ENCODE data around the gene TBCC. TPM values are rescaled to one million over a fixed set of nuclear protein-coding genes. Genes with fewer than 3 reads are reported as not detected.
"Not testable (repeated sequence)": the region's sequence is repeated elsewhere in the genome, so short reads cannot be mapped to it uniquely, and the experiment has no call there.

The TBCC gene
- total and polyA plus RNA-seq, 2 experiments from 2014 or later, result 47.4 to 67.1 TPM

DNA sequence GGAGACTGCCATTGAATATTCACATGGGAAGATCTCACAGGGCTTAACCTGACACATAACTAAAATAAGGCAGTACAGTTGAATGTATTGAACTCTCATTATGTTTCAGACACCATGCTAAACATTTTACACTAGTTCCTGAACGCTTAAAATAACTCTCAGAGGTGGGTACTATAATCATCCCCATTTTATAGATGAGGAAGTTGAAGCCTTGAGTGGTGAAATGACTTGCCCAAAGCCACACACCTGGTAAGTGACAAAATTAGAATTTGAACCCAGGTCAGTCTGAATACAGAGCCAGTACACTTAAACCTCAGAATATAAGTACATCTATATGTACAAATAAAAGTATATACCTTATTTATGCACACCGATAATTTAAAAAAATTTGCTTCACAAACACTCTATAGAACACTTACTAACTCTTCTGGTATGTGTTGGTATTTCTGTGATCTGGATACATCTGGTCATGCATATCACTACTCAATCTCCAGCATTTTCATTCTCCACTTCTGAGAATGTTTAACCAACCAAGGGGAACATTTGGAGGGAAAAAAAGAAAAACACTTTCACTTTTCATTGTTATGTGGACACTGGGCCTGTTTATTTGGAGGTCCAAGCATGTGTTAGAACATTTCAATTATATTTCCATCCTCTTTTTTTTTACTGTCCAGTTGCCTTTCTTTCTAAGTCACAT lies 31.4 kb upstream of the TBCC start:
- TF ChIP-seq CTCF (IDR thresholded peaks at IDR 0.05; ENCODE audit: low read depth, low read length), result no peak
- Histone ChIP-seq H3K27me3 (no peaks in the 10 kb centered on the region), H3K4me3 (no peak overlapping the region), H3K27ac (no peak overlapping the region), H3K36me3 (no peaks in the 10 kb centered on the region), H3K9me3 (ENCODE audit: low read depth) (no peaks in the 10 kb centered on the region), H3K4me1 (ENCODE audit: low read depth) (peaks cover 5% of the 10 kb centered on the region)
- no peak for DNase-seq (ENCODE audit: low read depth in 1 of 2, low spot score in 1 of 2)

DNA sequence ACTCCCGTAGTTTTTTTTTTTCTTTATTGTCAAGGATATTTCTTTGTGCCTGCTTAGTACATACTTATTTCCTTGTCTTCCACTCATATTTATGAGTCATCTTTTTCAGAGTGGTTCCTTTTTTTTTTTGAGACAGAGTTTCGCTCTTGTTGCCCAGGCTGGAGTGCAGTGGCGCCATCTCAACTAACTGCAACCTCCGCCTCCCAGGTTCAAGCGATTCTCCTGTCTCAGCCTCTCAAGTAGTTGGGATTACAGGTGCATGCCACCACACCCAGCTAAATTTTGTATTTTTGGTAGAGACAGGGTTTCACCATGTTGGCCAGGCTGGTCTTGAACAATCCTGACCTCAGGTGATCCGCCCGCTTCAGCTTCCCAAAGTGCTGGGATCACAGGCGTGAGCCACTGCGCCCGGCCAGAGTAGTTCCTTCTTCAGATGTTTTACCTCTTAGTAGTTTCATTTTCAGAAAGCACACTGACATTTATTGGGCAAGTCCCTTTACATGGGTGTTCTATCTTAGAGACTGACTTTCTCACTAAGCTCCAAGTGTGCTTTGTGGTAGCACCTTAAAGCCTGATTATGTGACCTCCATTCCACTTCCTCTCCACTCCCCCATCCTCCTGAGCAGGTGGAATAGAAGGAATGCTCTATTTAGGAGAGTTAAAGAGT lies 29.1 kb upstream of the TBCC start:
- not testable (repeated sequence) for H3K27me3 ChIP-seq; H3K4me1 ChIP-seq (ENCODE audit: low read depth); H3K9me3 ChIP-seq (ENCODE audit: low read depth); DNase-seq (ENCODE audit: low read depth in 1 of 2, low spot score in 1 of 2); H3K36me3 ChIP-seq; H3K27ac ChIP-seq; H3K4me3 ChIP-seq

- TF ChIP-seq CTCF (IDR thresholded peaks at IDR 0.05; ENCODE audit: low read depth, low read length), result no peak
- H3K4me1 ChIP-seq (ENCODE audit: low read depth), result peaks cover 3% of the 10 kb centered on the region
- DNase-seq (ENCODE audit: low read depth in 1 of 2, low spot score in 1 of 2), result no peak
- H3K27ac ChIP-seq, result no peak overlapping the region
- H3K4me3 ChIP-seq, result no peak overlapping the region
- H3K27me3 ChIP-seq, result no peaks in the 10 kb centered on the region
- no peaks in the 10 kb centered on the region for H3K36me3 ChIP-seq
- no peaks in the 10 kb centered on the region for H3K9me3 ChIP-seq (ENCODE audit: low read depth)
Measured at GRCh38 chr6:42774201-42774600, 28.3 kb upstream of the TBCC start.

DNA sequence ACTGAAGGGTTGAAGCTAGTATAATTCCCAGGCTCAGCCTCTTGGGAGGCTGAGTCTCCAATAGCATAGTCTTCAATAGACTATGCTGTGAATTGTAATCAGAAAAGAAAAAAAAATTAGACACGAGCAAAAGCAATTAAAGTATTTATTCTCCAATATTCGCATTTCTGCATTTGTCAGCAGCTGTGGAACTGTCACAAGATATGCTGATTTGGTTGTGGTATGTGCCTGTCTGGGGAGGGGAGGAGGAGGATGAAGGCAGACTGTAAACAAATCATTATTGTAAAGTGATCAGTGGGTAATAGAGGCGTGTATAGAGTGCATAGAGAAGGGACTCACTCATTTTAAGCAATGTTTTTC lies 25.8 kb upstream of the TBCC start:
- H3K4me3 ChIP-seq, result no peak overlapping the region
- no peak overlapping the region for H3K27ac ChIP-seq

DNA sequence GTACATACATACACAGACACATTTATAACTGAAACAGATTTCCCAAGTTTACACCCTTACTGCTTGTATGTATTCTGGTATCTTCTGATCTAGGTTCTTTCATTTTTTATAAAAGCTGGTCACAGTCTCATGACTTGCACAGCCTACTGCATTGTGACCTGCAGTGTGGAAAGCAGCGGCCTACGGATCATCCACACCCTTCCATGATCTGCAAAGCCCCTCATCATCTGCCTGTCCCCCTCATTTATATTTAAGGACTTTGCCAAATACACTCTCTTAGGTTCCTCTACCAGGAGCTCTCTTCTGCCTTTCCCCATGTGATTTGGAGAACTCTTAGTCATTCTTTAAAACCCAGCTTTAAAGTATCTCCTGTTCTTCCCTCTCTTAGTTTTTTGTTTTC lies 23.9 kb upstream of the TBCC start:
- Histone ChIP-seq H3K4me3 (no peak overlapping the region), H3K9me3 (ENCODE audit: low read depth) (no peaks in the 10 kb centered on the region), H3K27me3 (no peaks in the 10 kb centered on the region), H3K36me3 (no peaks in the 10 kb centered on the region), H3K4me1 (ENCODE audit: low read depth) (peaks cover 3% of the 10 kb centered on the region), H3K27ac (no peak overlapping the region)
- no peak for DNase-seq (ENCODE audit: low read depth in 1 of 2, low spot score in 1 of 2)
- TF ChIP-seq CTCF (IDR thresholded peaks at IDR 0.05; ENCODE audit: low read depth, low read length), result no peak

More for the DNA sequence above, 25.8 kb upstream of the TBCC start:
- peaks cover 3% of the 10 kb centered on the region for H3K4me1 ChIP-seq (ENCODE audit: low read depth)
- H3K9me3 ChIP-seq (ENCODE audit: low read depth), result no peaks in the 10 kb centered on the region
- no peak for DNase-seq (ENCODE audit: low read depth in 1 of 2, low spot score in 1 of 2)
- H3K36me3 ChIP-seq, result no peaks in the 10 kb centered on the region
- H3K27me3 ChIP-seq, result no peaks in the 10 kb centered on the region
- TF ChIP-seq CTCF (IDR thresholded peaks at IDR 0.05; ENCODE audit: low read depth, low read length), result no peak

DNA sequence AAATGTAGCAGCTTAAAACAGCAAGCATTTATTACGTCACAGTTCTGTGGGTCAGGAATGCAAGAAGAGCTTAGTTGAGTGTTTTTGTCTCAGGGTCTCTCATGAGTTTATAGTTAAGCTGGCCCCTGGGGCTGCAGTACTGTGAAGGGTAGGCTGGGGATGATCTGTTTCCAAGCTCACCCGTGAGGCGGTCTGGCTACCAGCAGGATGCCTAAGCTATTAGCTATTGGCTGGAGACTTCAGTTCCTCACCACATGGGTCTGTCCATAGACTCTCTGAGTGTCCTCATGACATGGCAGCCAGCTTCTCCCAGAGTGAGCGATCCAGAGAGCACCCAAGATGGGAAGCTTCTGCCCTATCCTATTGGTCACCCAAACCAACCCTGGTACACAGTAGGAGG lies 23.1 kb upstream of the TBCC start:
- no peak for TF ChIP-seq CTCF (IDR thresholded peaks at IDR 0.05; ENCODE audit: low read depth, low read length)
- no peak for DNase-seq (ENCODE audit: low read depth in 1 of 2, low spot score in 1 of 2)

More for the DNA sequence above, 23.1 kb upstream of the TBCC start:
- Histone ChIP-seq H3K9me3 (ENCODE audit: low read depth) (no peaks in the 10 kb centered on the region), H3K27ac (no peak overlapping the region), H3K4me1 (ENCODE audit: low read depth) (peaks cover 3% of the 10 kb centered on the region), H3K36me3 (no peaks in the 10 kb centered on the region), H3K27me3 (no peaks in the 10 kb centered on the region), H3K4me3 (no peak overlapping the region)

Measured in cardiac muscle cell (in vitro differentiated cells and primary cell).